DOHH2 (cell line): ENCODE data around the gene TSPAN6.
A peak's percentile ranks its signal among the peaks of the same experiment; 100 is the strongest.

Experiments
- H3F3A ChIP-seq: fragments of 200-600 bp; sonication (generic), shearing (Covaris generic); 2 replicates; pipeline ENCODE4 v1.6.0; 2016; ENCODE audit warnings: antibody characterized with exemption, mild to moderate bottlenecking; ENCODE audit not compliant: control insufficient read depth, insufficient read depth
- H3K27ac ChIP-seq: fragments of 200-600 bp; sonication (generic); 2 replicates; pipeline ENCODE4 v1.5.1; 2014; ENCODE audit warnings: low read depth, mild to moderate bottlenecking, low read length, moderate library complexity
- H3K27me3 ChIP-seq: fragments of 200-600 bp; sonication (generic); 2 replicates; pipeline ENCODE4 v1.6.1; 2014; ENCODE audit warnings: mild to moderate bottlenecking, low read length, mixed read lengths; ENCODE audit not compliant: control insufficient read depth
- H3K36me3 ChIP-seq: fragments of 200-600 bp; sonication (generic); 2 replicates; pipeline ENCODE4 v1.6.1; 2014; ENCODE audit warnings: mild to moderate bottlenecking, low read length, moderate library complexity, mixed read lengths; ENCODE audit not compliant: control insufficient read depth
- H3K4me1 ChIP-seq: fragments of 200-600 bp; sonication (generic); 2 replicates; pipeline ENCODE4 v1.6.1; 2014; ENCODE audit warnings: mild to moderate bottlenecking, low read length, mixed read lengths; ENCODE audit not compliant: control insufficient read depth
- H3K4me2 ChIP-seq: fragments of 200-600 bp; sonication (generic); 2 replicates; pipeline ENCODE4 v1.6.0; 2014; ENCODE audit warnings: mild to moderate bottlenecking, low read length, moderate library complexity
- H3K4me3 ChIP-seq: fragments of 200-600 bp; sonication (generic); 2 replicates; pipeline ENCODE4 v1.5.1; 2014; ENCODE audit warnings: mild to moderate bottlenecking, low read length, mixed read lengths
- H3K79me2 ChIP-seq: fragments of 200-600 bp; sonication (generic); 2 replicates; pipeline ENCODE4 v1.6.1; 2014; ENCODE audit warnings: mild to moderate bottlenecking, low read length, mixed read lengths; ENCODE audit not compliant: control insufficient read depth
- H3K9me2 ChIP-seq: fragments of 200-600 bp; sonication (generic); replicated peaks from 2 replicates; pipeline ENCODE4 v1.6.1; 2014; ENCODE audit warnings: mild to moderate bottlenecking, low read length, mixed read lengths; ENCODE audit not compliant: control insufficient read depth
- H3K9me3 ChIP-seq: fragments of 200-600 bp; sonication (generic); 2 replicates; pipeline ENCODE4 v1.6.1; 2014; ENCODE audit warnings: antibody characterized with exemption, low read length, mixed read lengths; ENCODE audit not compliant: control insufficient read depth, insufficient read depth
- H4K20me1 ChIP-seq: fragments of 200-600 bp; sonication (generic); 2 replicates; pipeline ENCODE4 v1.6.0; 2014; ENCODE audit warnings: low read depth, mild to moderate bottlenecking, antibody characterized with exemption, low read length, moderate library complexity; ENCODE audit not compliant: control insufficient read depth, insufficient read depth
- EZH2phosphoT487 ChIP-seq: fragments of 200-600 bp; sonication (generic); IDR thresholded peaks from 2 replicates; pipeline ENCODE4 v1.6.1; 2017; ENCODE audit warnings: borderline replicate concordance, mild to moderate bottlenecking, antibody characterized with exemption, low read length, moderate library complexity, mixed read lengths
- TF ChIP-seq, protein P1 (sequence below): fragments of 200-600 bp; sonication (generic); IDR thresholded peaks from one replicate; pipeline ENCODE4 v1.5.1; 2014; ENCODE audit warnings: antibody characterized with exemption, mild to moderate bottlenecking, low read depth, low read length; ENCODE audit not compliant: poor library complexity, severe bottlenecking

Gene TSPAN6

GRCh38 chrX:100659431-100660137, 23.0 kb upstream of the TSPAN6 start:
- H3F3A ChIP-seq, result no peaks in the 10 kb centered on the region
- H3K9me3 ChIP-seq, result no peaks in the 10 kb centered on the region
- no peaks in the 10 kb centered on the region for H4K20me1 ChIP-seq
- no peak overlapping the region for H3K4me3 ChIP-seq
- H3K4me2 ChIP-seq, result no peak overlapping the region
- H3K27me3 ChIP-seq, result no peaks in the 10 kb centered on the region
- no peak overlapping the region for H3K27ac ChIP-seq
- no peaks in the 10 kb centered on the region for H3K9me2 ChIP-seq
- no peaks in the 10 kb centered on the region for H3K79me2 ChIP-seq
- H3K4me1 ChIP-seq, result no peaks in the 10 kb centered on the region
- TF ChIP-seq EZH2phosphoT487, result no peak
- TF ChIP-seq, protein P1, sequence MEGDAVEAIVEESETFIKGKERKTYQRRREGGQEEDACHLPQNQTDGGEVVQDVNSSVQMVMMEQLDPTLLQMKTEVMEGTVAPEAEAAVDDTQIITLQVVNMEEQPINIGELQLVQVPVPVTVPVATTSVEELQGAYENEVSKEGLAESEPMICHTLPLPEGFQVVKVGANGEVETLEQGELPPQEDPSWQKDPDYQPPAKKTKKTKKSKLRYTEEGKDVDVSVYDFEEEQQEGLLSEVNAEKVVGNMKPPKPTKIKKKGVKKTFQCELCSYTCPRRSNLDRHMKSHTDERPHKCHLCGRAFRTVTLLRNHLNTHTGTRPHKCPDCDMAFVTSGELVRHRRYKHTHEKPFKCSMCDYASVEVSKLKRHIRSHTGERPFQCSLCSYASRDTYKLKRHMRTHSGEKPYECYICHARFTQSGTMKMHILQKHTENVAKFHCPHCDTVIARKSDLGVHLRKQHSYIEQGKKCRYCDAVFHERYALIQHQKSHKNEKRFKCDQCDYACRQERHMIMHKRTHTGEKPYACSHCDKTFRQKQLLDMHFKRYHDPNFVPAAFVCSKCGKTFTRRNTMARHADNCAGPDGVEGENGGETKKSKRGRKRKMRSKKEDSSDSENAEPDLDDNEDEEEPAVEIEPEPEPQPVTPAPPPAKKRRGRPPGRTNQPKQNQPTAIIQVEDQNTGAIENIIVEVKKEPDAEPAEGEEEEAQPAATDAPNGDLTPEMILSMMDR, result no peak
- H3K36me3 ChIP-seq, result no peaks in the 10 kb centered on the region

GRCh38 chrX:100658941-100659381, 22.4 kb upstream of the TSPAN6 start:
- Histone ChIP-seq H4K20me1 (no peaks in the 10 kb centered on the region), H3K79me2 (no peaks in the 10 kb centered on the region), H3K9me2 (no peaks in the 10 kb centered on the region), H3K4me2 (no peak overlapping the region), H3F3A (no peaks in the 10 kb centered on the region), H3K4me1 (no peaks in the 10 kb centered on the region), H3K27ac (no peak overlapping the region), H3K27me3 (no peaks in the 10 kb centered on the region), H3K4me3 (no peak overlapping the region), H3K9me3 (no peaks in the 10 kb centered on the region), H3K36me3 (no peaks in the 10 kb centered on the region)
- TF ChIP-seq, protein P1, result no peak
- no peak for TF ChIP-seq EZH2phosphoT487

GRCh38 chrX:100654261-100654660, 17.7 kb upstream of the TSPAN6 start:
- Histone ChIP-seq H4K20me1 (no peaks in the 10 kb centered on the region), H3K9me2 (no peaks in the 10 kb centered on the region), H3K79me2 (no peaks in the 10 kb centered on the region), H3K4me3 (no peak overlapping the region), H3K36me3 (no peaks in the 10 kb centered on the region), H3F3A (no peaks in the 10 kb centered on the region), H3K27ac (no peak overlapping the region), H3K9me3 (no peaks in the 10 kb centered on the region), H3K27me3 (no peaks in the 10 kb centered on the region), H3K4me1 (no peaks in the 10 kb centered on the region), H3K4me2 (no peak overlapping the region)
- TF ChIP-seq, protein P1, result peak; percentile 18
- TF ChIP-seq EZH2phosphoT487, result no peak
